Dendritic cell treated with granulocyte-macrophage colony-stimulating factor and Interleukin-4, amounts not matched to agents 40 ng/mL and 50 ng/mL, for 4 days (primary cell): ENCODE results near the gene ASB1.

Experiments used
- H3K27ac Mint-ChIP-seq: one replicate; pipeline ENCODE4 v1.8.0; 2022; ENCODE audit warnings: mild to moderate bottlenecking, mixed read lengths
- H3K27me3 Mint-ChIP-seq: one replicate; pipeline ENCODE4 v1.8.0; 2022; ENCODE audit warnings: mild to moderate bottlenecking, mixed read lengths
- H3K36me3 Mint-ChIP-seq: one replicate; pipeline ENCODE4 v1.8.0; 2022; ENCODE audit warnings: low read depth, mixed read lengths
- H3K4me1 Mint-ChIP-seq: one replicate; pipeline ENCODE4 v1.8.0; 2022; ENCODE audit warnings: low read depth, mixed read lengths
- H3K4me3 Mint-ChIP-seq: one replicate; pipeline ENCODE4 v1.8.0; 2022; ENCODE audit warnings: mild to moderate bottlenecking, moderate library complexity, mixed read lengths
- H3K9me3 Mint-ChIP-seq: one replicate; pipeline ENCODE4 v1.8.0; 2022; ENCODE audit warnings: mixed read lengths
- intact Hi-C: fragments of 100-400 bp; cut with micrococcal nuclease; formaldehyde crosslinking; loops from one replicate; pipeline ENCODE4 v1.15.0; 2022

The ASB1 gene

GRCh38 chr2:238499731-238500580, 73.2 kb downstream of the ASB1 start:
- intact Hi-C loops: no loop called here
- Mint-ChIP-seq H3K4me1 (no peaks in the 10 kb centered on the region), H3K27ac (no peak overlapping the region), H3K9me3 (no peaks in the 10 kb centered on the region), H3K36me3 (no peaks in the 10 kb centered on the region), H3K4me3 (no peak overlapping the region), H3K27me3 (peaks cover 3% of the 10 kb centered on the region)

- intact Hi-C loops: no loop called here
- Mint-ChIP-seq H3K27ac (no peak overlapping the region), H3K4me1 (no peaks in the 10 kb centered on the region), H3K4me3 (no peak overlapping the region), H3K27me3 (peaks cover 3% of the 10 kb centered on the region), H3K9me3 (no peaks in the 10 kb centered on the region), H3K36me3 (no peaks in the 10 kb centered on the region)
These were observed 74.6 kb downstream of the ASB1 start for GRCh38 chr2:238501311-238501710.
